Activated CD8-positive, alpha-beta memory T cell treated with anti-CD3 and anti-CD28 coated beads, Interleukin-2, amount 50 U/mL, for 4 hours (primary cell): Measurements from ENCODE around the gene KCNAB1.

Source experiments
- DNase-seq: peaks from one replicate; pipeline ENCODE4 v3.0.0-alpha.2; 2020

KCNAB1 gene

GRCh38 chr3:156378871-156379270, 258.5 kb downstream of the KCNAB1 start:
- no peak for DNase-seq

- DNase-seq: no peak
These were observed 258.9 kb downstream of the KCNAB1 start for GRCh38 chr3:156379327-156379726.

- no peak for DNase-seq
These were observed 260.9 kb downstream of the KCNAB1 start for GRCh38 chr3:156381253-156381652.

GRCh38 chr3:156382458-156383346, 262.3 kb downstream of the KCNAB1 start:
- DNase-seq: no peak

- no peak for DNase-seq
These were observed 263.2 kb downstream of the KCNAB1 start for GRCh38 chr3:156383441-156384025.

- no peak for DNase-seq
These were observed 268.4 kb downstream of the KCNAB1 start for GRCh38 chr3:156388497-156389448.

GRCh38 chr3:156389449-156389950, 269.1 kb downstream of the KCNAB1 start:
- DNase-seq: no peak

- no peak for DNase-seq
These were observed 270.5 kb downstream of the KCNAB1 start for GRCh38 chr3:156390846-156391245.

GRCh38 chr3:156395961-156396710, 275.8 kb downstream of the KCNAB1 start:
- no peak for DNase-seq

- no peak for DNase-seq
These were observed 276.5 kb downstream of the KCNAB1 start for GRCh38 chr3:156396851-156397250.

GRCh38 chr3:156397534-156397933, 277.2 kb downstream of the KCNAB1 start:
- DNase-seq: no peak

- DNase-seq: no peak
These were observed 279.7 kb downstream of the KCNAB1 start for GRCh38 chr3:156400062-156400461.

- no peak for DNase-seq
These were observed 280.4 kb downstream of the KCNAB1 start for GRCh38 chr3:156400735-156401134.

- DNase-seq: no peak
These were observed 283.8 kb downstream of the KCNAB1 start for GRCh38 chr3:156404217-156404616.

GRCh38 chr3:156406393-156406792, 286.0 kb downstream of the KCNAB1 start:
- DNase-seq: no peak

GRCh38 chr3:156407617-156408225, 287.3 kb downstream of the KCNAB1 start:
- DNase-seq: no peak

- DNase-seq: no peak
These were observed 289.3 kb downstream of the KCNAB1 start for GRCh38 chr3:156409694-156410093.

GRCh38 chr3:156412600-156412999, 292.2 kb downstream of the KCNAB1 start:
- DNase-seq: no peak

- DNase-seq: no peak
These were observed 293.0 kb downstream of the KCNAB1 start for GRCh38 chr3:156413293-156413892.

- DNase-seq: no peak
These were observed 296.6 kb downstream of the KCNAB1 start for GRCh38 chr3:156416846-156417558.
